Measurements from ENCODE around the gene C1RL.

GRCh38 chr12:7137908-7138307 lies 28.9 kb upstream of the C1RL start:
- TF ChIP-seq CTCF (IDR thresholded peaks at IDR 0.05) (no peak), POLR2AphosphoS5 (IDR thresholded peaks at IDR 0.05) (no peak), EP300 (IDR thresholded peaks at IDR 0.05) (no peak)

Data from suprapubic skin (tissue), 4 donors.